8988T (cell line): ENCODE data around the gene LAMA5.
"Not testable (repeated sequence)": the region's sequence is repeated elsewhere in the genome, so short reads cannot be mapped to it uniquely, and the experiment has no call there.

Experiments used
- DNase-seq: peaks from one replicate; pipeline ENCODE4 v3.0.0; 2011

The LAMA5 gene

DNA sequence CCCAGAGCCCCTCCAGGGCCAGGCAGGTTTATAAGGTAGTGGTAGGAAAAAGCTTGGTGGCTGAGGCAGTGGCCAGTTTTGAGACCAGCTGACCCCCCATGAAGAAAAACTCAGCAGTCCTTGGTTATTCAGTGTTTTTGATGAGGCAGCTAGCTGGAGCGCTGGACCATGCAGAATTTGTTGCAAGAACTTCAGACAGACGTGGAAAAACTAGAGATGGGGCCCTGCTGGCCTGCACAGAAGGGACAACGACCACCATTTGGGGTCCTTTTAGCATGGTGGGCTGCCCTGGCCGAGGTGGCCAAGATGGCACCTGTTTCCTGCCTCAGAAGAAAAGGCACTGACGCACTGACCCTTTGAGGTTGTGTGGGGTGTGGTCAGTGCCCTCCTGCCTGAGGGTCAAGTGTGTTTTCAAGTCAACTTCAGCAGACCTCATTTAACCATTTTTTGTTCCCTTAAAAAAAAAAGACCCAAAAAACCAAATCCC, 22.5 kb upstream of the LAMA5 start:
- no peak for DNase-seq

GRCh38 chr20:62388839-62389600, 21.9 kb upstream of the LAMA5 start:
- DNase-seq = no peak

DNA sequence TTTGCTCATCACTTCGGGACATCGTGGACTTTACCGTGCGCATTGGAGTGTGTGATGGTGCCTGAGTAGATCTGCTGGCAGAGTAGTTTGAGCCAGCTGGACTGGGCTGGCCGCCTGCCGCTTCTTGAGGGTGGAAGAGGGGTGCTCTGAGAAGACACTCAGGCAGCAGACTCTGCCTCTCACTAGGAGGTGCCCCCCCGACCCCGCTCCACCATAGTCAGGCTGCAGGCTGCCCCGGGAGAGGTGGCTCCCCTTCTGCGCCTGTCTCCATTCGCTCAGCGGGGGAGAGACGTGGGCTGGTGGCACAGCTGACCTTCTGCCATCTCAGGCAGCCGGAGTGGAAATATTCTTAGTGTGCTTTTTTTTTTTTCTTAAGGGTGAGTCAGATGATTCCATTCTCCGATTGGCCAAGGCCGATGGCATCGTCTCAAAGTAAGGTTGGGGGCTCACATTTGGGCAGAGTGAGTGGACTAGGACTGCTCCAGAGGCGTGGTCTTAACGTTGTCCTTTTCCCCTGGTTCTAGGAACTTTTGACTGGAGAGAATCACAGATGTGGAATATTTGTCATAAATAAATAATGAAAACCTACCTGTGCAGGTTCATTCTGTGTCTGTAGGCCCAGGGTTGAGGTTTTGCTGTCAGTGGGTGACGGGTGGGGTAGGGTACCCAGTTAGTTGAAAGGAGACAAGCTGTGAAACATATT, 21.0 kb upstream of the LAMA5 start:
- DNase-seq = no peak

GRCh38 chr20:62387219-62387913, 20.3 kb upstream of the LAMA5 start:
- DNase-seq = no peak

DNA sequence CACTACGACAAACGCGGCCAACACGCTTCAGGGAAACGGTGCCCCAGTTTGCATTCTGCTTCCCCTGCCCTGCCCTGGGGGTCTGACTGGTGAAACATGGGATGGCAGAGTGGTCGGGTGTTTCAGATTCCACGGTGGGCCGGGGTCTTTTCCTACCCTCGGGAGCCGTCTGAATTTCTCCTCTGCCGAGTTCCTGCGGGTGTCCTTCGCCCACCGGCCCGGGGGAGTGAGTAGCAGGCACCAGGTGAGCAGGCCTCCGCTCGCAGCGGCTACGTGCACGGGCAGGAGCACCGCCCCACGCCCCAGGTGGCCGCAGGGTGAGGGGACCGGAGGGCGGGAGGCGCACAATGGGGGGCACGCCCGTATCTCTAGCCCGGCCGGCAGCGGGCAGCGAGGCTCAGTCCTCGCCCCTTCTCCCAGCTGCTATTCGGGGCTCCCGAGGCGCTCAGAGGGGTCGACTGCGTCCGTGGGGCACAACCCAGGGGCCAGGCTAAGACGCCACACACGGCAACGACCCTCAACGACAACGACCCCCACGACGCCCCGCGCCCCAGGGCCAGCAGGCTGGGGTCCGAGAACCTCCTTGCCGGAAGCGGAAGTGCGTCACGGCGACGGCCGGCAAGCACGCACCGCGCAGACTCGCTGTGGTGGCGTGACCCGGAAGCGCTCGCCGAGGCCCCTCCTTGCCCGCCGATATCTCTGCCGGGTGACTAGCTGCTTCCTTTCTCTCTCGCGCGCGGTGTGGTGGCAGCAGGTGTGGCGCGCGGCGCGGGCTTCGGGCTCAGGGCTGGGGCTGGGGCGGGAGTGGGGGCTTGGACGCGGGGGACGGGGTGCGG, 19.5 kb upstream of the LAMA5 start, which contains the start of gene RPS21:
Gene RPS21, plus strand, starts transcription at position 721 of the 836 bp plus-strand sequence. CDS start 236 bp downstream, outside the sequence.
- DNase-seq = peak; percentile 95

DNA sequence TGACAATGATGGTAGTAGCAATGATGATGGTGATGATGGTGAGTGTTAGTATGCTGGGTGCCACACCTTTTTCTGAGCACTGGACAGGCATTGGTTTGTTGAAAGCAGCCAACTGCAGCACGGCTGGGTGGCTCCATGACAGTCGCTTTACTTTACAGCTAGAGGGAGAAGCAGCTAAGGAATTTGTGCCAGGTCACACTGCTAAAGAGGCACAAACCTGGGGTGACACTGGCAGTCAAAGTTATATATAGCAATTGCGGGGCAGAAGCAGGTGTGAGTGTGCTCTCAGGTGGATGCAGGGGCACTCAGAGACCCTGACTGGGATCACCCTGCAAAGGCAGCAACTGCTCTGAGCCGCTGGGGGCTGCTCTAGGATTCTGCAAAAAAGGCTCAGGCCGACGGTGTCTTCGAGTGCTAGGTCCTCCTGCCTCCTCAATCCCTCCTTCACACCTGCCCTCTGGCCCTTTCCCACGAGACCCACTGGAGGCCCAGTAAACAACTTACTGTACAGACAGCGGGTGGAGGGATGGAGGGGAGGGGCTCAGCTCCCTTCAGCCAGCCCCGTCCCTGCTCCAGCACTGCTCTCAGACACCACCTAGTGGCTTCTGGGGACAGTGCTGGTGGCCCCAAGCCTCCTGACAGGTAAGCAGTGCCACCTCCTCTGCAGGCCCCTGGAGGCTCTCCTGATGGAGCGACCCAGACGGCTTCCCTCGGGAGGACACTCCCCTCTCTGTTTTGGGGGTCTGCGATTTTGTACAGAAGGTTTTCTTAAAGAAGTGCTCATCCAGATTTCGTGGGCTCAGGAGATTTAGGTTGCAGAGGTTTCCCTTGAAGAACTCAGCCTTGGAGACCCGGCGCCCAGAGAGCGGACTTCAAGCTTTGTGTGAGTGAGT, 15.4 kb upstream of the LAMA5 start:
- peak; percentile 93 for DNase-seq

DNA sequence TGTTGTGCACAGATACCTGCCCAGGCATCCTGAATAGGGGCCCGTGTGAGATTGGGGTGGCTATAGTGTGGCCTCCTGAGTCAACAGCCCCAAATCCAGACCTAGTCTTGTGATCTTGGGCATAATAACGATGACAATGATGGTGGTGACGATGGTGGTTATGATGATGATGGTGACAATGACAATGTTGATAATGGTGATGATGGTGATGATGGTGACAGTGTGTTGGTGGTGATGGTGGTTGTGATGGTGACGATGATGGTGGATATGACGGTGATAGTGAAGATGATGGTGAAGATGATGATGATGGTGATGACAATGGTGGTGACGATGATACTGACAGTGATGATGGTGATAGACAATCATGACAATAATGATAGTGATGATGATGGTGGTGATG, 14.7 kb upstream of the LAMA5 start:
- no peak for DNase-seq

DNA sequence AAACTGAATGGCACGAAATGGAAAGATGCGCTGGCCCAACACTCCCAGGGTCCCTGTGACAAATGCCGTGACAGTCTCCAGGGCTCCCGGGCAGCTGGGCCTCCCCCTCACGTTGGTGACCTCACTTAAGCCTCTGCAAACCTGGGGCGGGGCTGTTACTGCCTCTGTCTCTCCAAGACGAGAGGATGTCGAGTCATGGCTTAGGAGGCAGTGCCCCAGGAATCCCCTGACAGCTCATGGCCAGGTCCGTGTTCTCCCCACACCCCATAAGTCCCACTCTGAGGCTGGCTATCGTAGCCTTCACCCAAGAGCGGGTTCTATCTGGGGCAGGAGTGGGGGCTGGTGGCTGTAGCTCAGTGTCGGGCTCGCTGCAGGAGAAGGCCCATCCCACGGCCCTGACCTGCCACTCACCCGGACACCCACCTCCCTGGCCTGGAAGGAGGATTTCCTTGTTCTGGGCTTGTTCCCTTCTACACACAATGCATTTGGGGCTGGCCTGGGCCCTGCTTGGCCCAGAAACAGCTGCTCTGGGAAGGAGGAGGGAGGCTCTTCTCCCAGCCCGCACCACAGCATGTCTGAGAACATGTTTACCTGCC, 14.2 kb upstream of the LAMA5 start:
- no peak for DNase-seq

- no peak for DNase-seq
Measured at GRCh38 chr20:62378215-62378614, 11.1 kb upstream of the LAMA5 start.

GRCh38 chr20:62377615-62378178, 10.6 kb upstream of the LAMA5 start:
- DNase-seq = no peak

- DNase-seq = no peak
Measured at GRCh38 chr20:62377064-62377461, 10.0 kb upstream of the LAMA5 start.

DNA sequence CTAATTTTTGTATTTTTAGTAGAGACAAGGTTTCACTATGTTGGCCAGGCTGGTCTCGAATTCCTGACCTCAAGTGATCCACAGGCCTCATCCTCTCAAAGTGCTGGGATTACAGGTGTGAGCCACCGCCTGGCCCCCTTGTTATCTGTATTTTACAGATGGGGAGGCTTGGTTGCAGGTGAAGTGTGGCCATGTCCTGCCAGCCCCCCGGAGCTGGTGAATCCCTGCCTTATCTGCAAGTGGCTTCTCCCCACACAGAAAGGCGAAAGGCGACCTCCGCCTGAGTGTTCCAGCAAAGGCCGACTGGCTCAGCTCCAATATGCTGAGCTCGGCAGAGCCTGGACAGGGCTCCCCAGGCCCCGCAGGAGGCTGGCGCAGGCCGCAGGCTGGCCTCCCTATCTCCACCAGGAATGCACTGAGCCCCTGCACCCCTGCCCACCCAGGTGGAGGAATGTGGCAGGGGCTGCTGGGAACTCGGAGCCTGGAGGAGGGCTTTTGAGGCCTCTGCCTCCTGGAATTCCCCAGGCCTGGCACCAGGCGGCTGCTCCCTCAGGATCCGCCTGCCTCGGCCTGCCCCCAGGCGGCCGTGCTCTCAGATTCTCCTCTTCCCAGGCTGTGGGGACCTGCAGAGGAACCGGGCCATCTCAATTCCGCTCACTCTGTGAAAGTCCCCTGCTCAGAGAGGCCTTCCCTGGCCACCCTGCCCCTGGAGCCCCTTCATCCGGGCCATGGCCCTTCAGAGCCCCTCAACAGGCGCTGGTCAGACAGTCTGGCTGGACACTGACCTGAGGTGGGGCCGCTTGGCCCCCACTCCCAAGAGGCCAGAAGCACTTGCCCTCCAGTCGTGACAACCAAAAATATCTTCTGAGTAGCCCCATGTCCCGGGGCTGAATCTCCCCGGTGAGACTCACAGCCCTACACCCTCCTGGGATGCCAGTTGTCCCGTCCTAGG, 9.3 kb upstream of the LAMA5 start:
- peak; percentile 88 for DNase-seq

- DNase-seq = no peak
Measured at GRCh38 chr20:62374331-62375152, 7.4 kb upstream of the LAMA5 start.

GRCh38 chr20:62373631-62374179, 6.6 kb upstream of the LAMA5 start:
- not testable (repeated sequence) for DNase-seq

DNA sequence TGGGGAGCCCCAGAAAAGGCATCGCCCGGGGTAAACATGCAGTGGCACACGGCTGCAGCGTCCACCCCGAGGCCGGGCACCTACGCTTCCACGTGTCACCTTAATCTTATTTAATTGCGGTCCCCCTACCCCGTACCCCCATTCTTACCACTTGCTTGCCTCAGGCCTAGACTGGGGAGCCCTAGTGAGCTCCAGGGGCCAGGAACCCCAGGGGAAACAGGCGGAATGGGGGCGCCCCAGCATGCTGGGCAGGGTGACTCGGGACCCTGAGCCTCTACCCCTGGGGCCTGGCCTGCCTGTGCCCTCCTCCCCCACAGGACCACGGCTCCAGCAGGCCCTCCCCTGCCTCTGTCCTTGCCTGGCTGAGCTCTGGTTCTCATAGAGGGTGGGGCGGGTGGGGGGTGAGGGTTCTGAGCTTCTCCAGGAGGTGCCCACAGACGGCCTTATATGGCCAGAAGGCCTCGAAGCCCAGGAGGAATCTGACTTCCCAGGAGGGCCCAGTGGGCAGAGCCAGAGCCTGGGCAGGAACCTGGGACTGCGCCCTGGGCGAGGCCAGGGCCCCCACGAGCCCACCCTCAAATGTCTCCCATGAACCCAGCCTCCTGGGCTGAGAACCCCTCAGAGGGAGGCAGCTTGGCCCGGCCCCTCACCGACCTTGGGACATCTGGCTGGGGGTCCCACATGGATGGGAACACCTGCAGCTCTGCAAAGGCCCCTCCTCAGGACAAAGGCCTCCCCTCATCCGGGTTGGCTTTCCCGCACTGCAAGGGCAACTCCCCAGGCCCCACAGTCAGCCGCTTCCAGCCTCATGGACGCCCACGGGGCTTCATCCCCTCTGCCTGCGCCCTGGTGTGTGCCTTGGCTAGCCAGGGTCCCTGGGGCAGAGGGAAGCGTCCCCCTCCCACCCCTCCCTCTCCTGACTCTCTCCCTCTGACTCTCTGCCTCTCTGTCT, 5.2 kb upstream of the LAMA5 start:
- DNase-seq = no peak

- no peak for DNase-seq
Measured at GRCh38 chr20:62371588-62372041, 4.5 kb upstream of the LAMA5 start.
